ENCODE results near the gene MEIS2.

The MEIS2 gene

GRCh38 chr15:36898536-36899126 lies 201.7 kb downstream of the MEIS2 start:
- DNase-seq (ENCODE audit: low read depth): no peak
- TF ChIP-seq CTCF (conservative IDR thresholded peaks at IDR 0.05; ENCODE audit: control insufficient read depth, insufficient read depth, low read depth, low read length): no peak
- no peak overlapping the region for H3K4me3 ChIP-seq (ENCODE audit: control insufficient read depth, low read depth, low read length)

- no peak for TF ChIP-seq CTCF (conservative IDR thresholded peaks at IDR 0.05; ENCODE audit: control insufficient read depth, insufficient read depth, low read depth, low read length)
- H3K4me3 ChIP-seq (ENCODE audit: control insufficient read depth, low read depth, low read length): no peak overlapping the region
- no peak for DNase-seq (ENCODE audit: low read depth)
These were observed 202.5 kb downstream of the MEIS2 start for GRCh38 chr15:36897834-36898233.

GRCh38 chr15:36896949-36897348 lies 203.4 kb downstream of the MEIS2 start:
- no peak overlapping the region for H3K4me3 ChIP-seq (ENCODE audit: control insufficient read depth, low read depth, low read length)
- TF ChIP-seq CTCF (conservative IDR thresholded peaks at IDR 0.05; ENCODE audit: control insufficient read depth, insufficient read depth, low read depth, low read length): no peak
- DNase-seq (ENCODE audit: low read depth): no peak

- H3K4me3 ChIP-seq (ENCODE audit: control insufficient read depth, low read depth, low read length): no peak overlapping the region
- no peak for TF ChIP-seq CTCF (conservative IDR thresholded peaks at IDR 0.05; ENCODE audit: control insufficient read depth, insufficient read depth, low read depth, low read length)
- no peak for DNase-seq (ENCODE audit: low read depth)
These were observed 206.3 kb downstream of the MEIS2 start for GRCh38 chr15:36894075-36894474.

- no peak for DNase-seq (ENCODE audit: low read depth)
- TF ChIP-seq CTCF (conservative IDR thresholded peaks at IDR 0.05; ENCODE audit: control insufficient read depth, insufficient read depth, low read depth, low read length): no peak
- H3K4me3 ChIP-seq (ENCODE audit: control insufficient read depth, low read depth, low read length): no peak overlapping the region
These were observed 207.1 kb downstream of the MEIS2 start for GRCh38 chr15:36893276-36893675.

- DNase-seq (ENCODE audit: low read depth): peak; percentile 44
- H3K4me3 ChIP-seq (ENCODE audit: control insufficient read depth, low read depth, low read length): peak overlapping the region; percentile 40
- no peak for TF ChIP-seq CTCF (conservative IDR thresholded peaks at IDR 0.05; ENCODE audit: control insufficient read depth, insufficient read depth, low read depth, low read length)
These were observed 212.0 kb downstream of the MEIS2 start for GRCh38 chr15:36888011-36888992.
